ENCODE measurements around the gene ARHGEF28.

Gene ARHGEF28

GRCh38 chr5:73826301-73827105 is 200.5 kb downstream of the ARHGEF28 start:
- peaks cover 52% of the 10 kb centered on the region for H3K4me1 ChIP-seq (ENCODE audit: control insufficient read depth, insufficient read depth, low read length)
- no peak overlapping the region for H3K4me3 ChIP-seq (ENCODE audit: low read length)
- peaks cover 12% of the 10 kb centered on the region for H3K36me3 ChIP-seq (ENCODE audit: insufficient read depth, low read length)
- no peaks in the 10 kb centered on the region for H3K27me3 ChIP-seq (ENCODE audit: control insufficient read depth, insufficient read depth, low read length)
- peak overlapping the region; percentile 40 for H3K4me2 ChIP-seq (ENCODE audit: low read length)
- no peaks in the 10 kb centered on the region for H3K9me3 ChIP-seq (replicated peaks; ENCODE audit: low read length)
- H3K9ac ChIP-seq (ENCODE audit: low read depth, low read length) = peak overlapping the region; percentile 64

GRCh38 chr5:73827106-73827450 is 201.1 kb downstream of the ARHGEF28 start:
- H3K27me3 ChIP-seq (ENCODE audit: control insufficient read depth, insufficient read depth, low read length) = no peaks in the 10 kb centered on the region
- H3K36me3 ChIP-seq (ENCODE audit: insufficient read depth, low read length) = peaks cover 13% of the 10 kb centered on the region
- H3K4me1 ChIP-seq (ENCODE audit: control insufficient read depth, insufficient read depth, low read length) = peaks cover 47% of the 10 kb centered on the region
- no peaks in the 10 kb centered on the region for H3K9me3 ChIP-seq (replicated peaks; ENCODE audit: low read length)
- H3K9ac ChIP-seq (ENCODE audit: low read depth, low read length) = peak overlapping the region; percentile 64
- H3K4me2 ChIP-seq (ENCODE audit: low read length) = peak overlapping the region; percentile 40
- H3K4me3 ChIP-seq (ENCODE audit: low read length) = no peak overlapping the region

GRCh38 chr5:73828465-73828864 is 202.5 kb downstream of the ARHGEF28 start:
- H3K36me3 ChIP-seq (ENCODE audit: insufficient read depth, low read length) = peaks cover 25% of the 10 kb centered on the region
- H3K27me3 ChIP-seq (ENCODE audit: control insufficient read depth, insufficient read depth, low read length) = no peaks in the 10 kb centered on the region
- H3K4me3 ChIP-seq (ENCODE audit: low read length) = no peak overlapping the region
- H3K9ac ChIP-seq (ENCODE audit: low read depth, low read length) = no peak overlapping the region
- H3K4me1 ChIP-seq (ENCODE audit: control insufficient read depth, insufficient read depth, low read length) = peaks cover 33% of the 10 kb centered on the region
- H3K4me2 ChIP-seq (ENCODE audit: low read length) = no peak overlapping the region
- no peaks in the 10 kb centered on the region for H3K9me3 ChIP-seq (replicated peaks; ENCODE audit: low read length)

- Histone ChIP-seq H3K36me3 (ENCODE audit: insufficient read depth, low read length) (peaks cover 34% of the 10 kb centered on the region), H3K4me1 (ENCODE audit: control insufficient read depth, insufficient read depth, low read length) (peaks cover 18% of the 10 kb centered on the region), H3K4me2 (ENCODE audit: low read length) (no peak overlapping the region), H3K27me3 (ENCODE audit: control insufficient read depth, insufficient read depth, low read length) (no peaks in the 10 kb centered on the region), H3K4me3 (ENCODE audit: low read length) (no peak overlapping the region), H3K9me3 (replicated peaks; ENCODE audit: low read length) (no peaks in the 10 kb centered on the region), H3K9ac (ENCODE audit: low read depth, low read length) (no peak overlapping the region)
These were observed 204.7 kb downstream of the ARHGEF28 start for GRCh38 chr5:73830646-73831045.

GRCh38 chr5:73831066-73831465 is 205.1 kb downstream of the ARHGEF28 start:
- H3K27me3 ChIP-seq (ENCODE audit: control insufficient read depth, insufficient read depth, low read length) = no peaks in the 10 kb centered on the region
- peaks cover 13% of the 10 kb centered on the region for H3K4me1 ChIP-seq (ENCODE audit: control insufficient read depth, insufficient read depth, low read length)
- H3K4me2 ChIP-seq (ENCODE audit: low read length) = no peak overlapping the region
- H3K9ac ChIP-seq (ENCODE audit: low read depth, low read length) = no peak overlapping the region
- H3K36me3 ChIP-seq (ENCODE audit: insufficient read depth, low read length) = peaks cover 39% of the 10 kb centered on the region
- no peaks in the 10 kb centered on the region for H3K9me3 ChIP-seq (replicated peaks; ENCODE audit: low read length)
- no peak overlapping the region for H3K4me3 ChIP-seq (ENCODE audit: low read length)

GRCh38 chr5:73834693-73835092 is 208.7 kb downstream of the ARHGEF28 start:
- H3K4me3 ChIP-seq (ENCODE audit: low read length) = no peak overlapping the region
- H3K36me3 ChIP-seq (ENCODE audit: insufficient read depth, low read length) = peaks cover 49% of the 10 kb centered on the region
- no peaks in the 10 kb centered on the region for H3K27me3 ChIP-seq (ENCODE audit: control insufficient read depth, insufficient read depth, low read length)
- no peaks in the 10 kb centered on the region for H3K9me3 ChIP-seq (replicated peaks; ENCODE audit: low read length)
- no peak overlapping the region for H3K4me2 ChIP-seq (ENCODE audit: low read length)
- no peak overlapping the region for H3K9ac ChIP-seq (ENCODE audit: low read depth, low read length)
- no peaks in the 10 kb centered on the region for H3K4me1 ChIP-seq (ENCODE audit: control insufficient read depth, insufficient read depth, low read length)

- Histone ChIP-seq H3K9me3 (replicated peaks; ENCODE audit: low read length) (no peaks in the 10 kb centered on the region), H3K36me3 (ENCODE audit: insufficient read depth, low read length) (peaks cover 59% of the 10 kb centered on the region), H3K4me3 (ENCODE audit: low read length) (no peak overlapping the region)
These were observed 209.7 kb downstream of the ARHGEF28 start for GRCh38 chr5:73835726-73836125.

GRCh38 chr5:73836607-73837006 is 210.6 kb downstream of the ARHGEF28 start:
- no peaks in the 10 kb centered on the region for H3K9me3 ChIP-seq (replicated peaks; ENCODE audit: low read length)
- peaks cover 60% of the 10 kb centered on the region for H3K36me3 ChIP-seq (ENCODE audit: insufficient read depth, low read length)
- no peaks in the 10 kb centered on the region for H3K4me1 ChIP-seq (ENCODE audit: control insufficient read depth, insufficient read depth, low read length)
- H3K27me3 ChIP-seq (ENCODE audit: control insufficient read depth, insufficient read depth, low read length) = no peaks in the 10 kb centered on the region
- no peak overlapping the region for H3K9ac ChIP-seq (ENCODE audit: low read depth, low read length)
- no peak overlapping the region for H3K4me2 ChIP-seq (ENCODE audit: low read length)
- H3K4me3 ChIP-seq (ENCODE audit: low read length) = no peak overlapping the region

More at GRCh38 chr5:73835726-73836125, 209.7 kb downstream of the ARHGEF28 start:
- no peaks in the 10 kb centered on the region for H3K27me3 ChIP-seq (ENCODE audit: control insufficient read depth, insufficient read depth, low read length)
- H3K4me1 ChIP-seq (ENCODE audit: control insufficient read depth, insufficient read depth, low read length) = no peaks in the 10 kb centered on the region
- H3K4me2 ChIP-seq (ENCODE audit: low read length) = no peak overlapping the region
- H3K9ac ChIP-seq (ENCODE audit: low read depth, low read length) = no peak overlapping the region

- Histone ChIP-seq H3K9me3 (replicated peaks; ENCODE audit: low read length) (no peaks in the 10 kb centered on the region), H3K27me3 (ENCODE audit: control insufficient read depth, insufficient read depth, low read length) (no peaks in the 10 kb centered on the region), H3K4me1 (ENCODE audit: control insufficient read depth, insufficient read depth, low read length) (no peaks in the 10 kb centered on the region), H3K9ac (ENCODE audit: low read depth, low read length) (no peak overlapping the region), H3K4me3 (ENCODE audit: low read length) (no peak overlapping the region), H3K36me3 (ENCODE audit: insufficient read depth, low read length) (peaks cover 63% of the 10 kb centered on the region), H3K4me2 (ENCODE audit: low read length) (no peak overlapping the region)
These were observed 212.9 kb downstream of the ARHGEF28 start for GRCh38 chr5:73838901-73839300.

GRCh38 chr5:73841641-73842040 is 215.6 kb downstream of the ARHGEF28 start:
- H3K4me1 ChIP-seq (ENCODE audit: control insufficient read depth, insufficient read depth, low read length) = no peaks in the 10 kb centered on the region
- no peaks in the 10 kb centered on the region for H3K9me3 ChIP-seq (replicated peaks; ENCODE audit: low read length)
- H3K4me3 ChIP-seq (ENCODE audit: low read length) = no peak overlapping the region
- H3K36me3 ChIP-seq (ENCODE audit: insufficient read depth, low read length) = peaks cover 57% of the 10 kb centered on the region
- no peak overlapping the region for H3K4me2 ChIP-seq (ENCODE audit: low read length)
- no peaks in the 10 kb centered on the region for H3K27me3 ChIP-seq (ENCODE audit: control insufficient read depth, insufficient read depth, low read length)
- no peak overlapping the region for H3K9ac ChIP-seq (ENCODE audit: low read depth, low read length)

GRCh38 chr5:73844165-73844564 is 218.2 kb downstream of the ARHGEF28 start:
- no peak overlapping the region for H3K4me2 ChIP-seq (ENCODE audit: low read length)
- H3K9me3 ChIP-seq (replicated peaks; ENCODE audit: low read length) = no peaks in the 10 kb centered on the region
- no peak overlapping the region for H3K9ac ChIP-seq (ENCODE audit: low read depth, low read length)
- H3K4me1 ChIP-seq (ENCODE audit: control insufficient read depth, insufficient read depth, low read length) = no peaks in the 10 kb centered on the region
- no peaks in the 10 kb centered on the region for H3K27me3 ChIP-seq (ENCODE audit: control insufficient read depth, insufficient read depth, low read length)
- no peak overlapping the region for H3K4me3 ChIP-seq (ENCODE audit: low read length)
- peaks cover 59% of the 10 kb centered on the region for H3K36me3 ChIP-seq (ENCODE audit: insufficient read depth, low read length)
